GM19372 (cell line): ENCODE measurements around the gene SP140.

Experiments used
- ATAC-seq: cut with Tn5 transposase; IDR thresholded peaks from one replicate; pipeline ENCODE4 v1.9.1; 2021; ENCODE audit warnings: mild to moderate bottlenecking, low read depth, moderate library complexity; ENCODE audit not compliant: unreplicated experiment

SP140 gene

DNA sequence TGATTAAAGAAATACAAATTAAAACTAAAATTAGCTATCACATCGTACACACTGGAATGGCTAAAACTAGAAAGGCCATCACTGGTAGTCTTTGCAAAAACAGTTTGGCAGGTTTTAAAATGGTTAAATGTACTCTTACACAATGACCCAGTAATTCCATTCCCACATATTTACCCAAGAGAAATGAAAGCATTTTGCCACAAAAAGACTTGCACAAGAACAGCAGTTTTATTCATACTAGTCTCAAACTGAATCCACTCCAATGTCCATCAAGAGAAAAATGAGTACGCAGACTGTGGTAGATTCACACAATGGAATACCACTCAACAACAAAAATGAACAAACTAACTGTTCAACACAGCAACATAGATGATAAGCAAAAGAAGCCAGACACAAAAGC, 130.5 kb downstream of the SP140 start:
- ATAC-seq = no peak

DNA sequence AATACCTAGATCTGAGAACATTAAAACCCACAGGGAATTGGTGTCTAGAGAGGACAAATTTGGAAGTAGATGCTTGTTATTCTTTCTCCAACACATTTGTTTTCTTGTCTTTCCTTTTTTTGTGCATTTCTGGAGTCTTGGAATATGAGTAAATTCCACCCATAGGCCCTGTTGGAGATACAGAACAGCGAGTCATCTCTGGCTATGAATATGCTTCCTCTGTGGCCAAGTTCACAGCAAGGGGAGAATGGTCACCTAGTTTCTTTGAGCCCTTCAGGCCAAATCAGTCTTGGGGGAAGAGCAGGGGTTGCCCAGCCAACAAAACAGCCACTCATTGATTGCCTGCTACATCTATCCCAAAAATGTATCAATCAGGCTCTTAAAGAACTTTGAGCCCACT, 132.8 kb downstream of the SP140 start:
- no peak for ATAC-seq

DNA sequence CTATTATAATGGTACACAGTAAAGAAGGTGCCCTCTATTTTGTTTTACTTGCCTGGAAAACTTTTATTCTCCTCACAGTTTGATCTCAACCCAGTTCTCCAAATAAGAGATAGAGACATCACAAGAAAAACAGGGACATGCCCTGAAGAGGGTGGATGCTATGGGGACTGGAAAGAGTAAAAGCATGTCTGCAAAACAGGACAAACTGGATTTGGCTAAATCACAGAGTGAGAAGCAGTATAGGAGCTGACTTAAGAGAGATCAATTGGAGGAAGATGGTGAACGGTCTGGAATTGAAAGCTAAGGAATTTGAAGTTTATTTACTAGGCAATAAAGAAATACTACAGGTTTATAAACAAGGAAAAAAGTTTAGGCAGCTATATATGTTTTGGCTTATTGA, 134.5 kb downstream of the SP140 start:
- no peak for ATAC-seq

DNA sequence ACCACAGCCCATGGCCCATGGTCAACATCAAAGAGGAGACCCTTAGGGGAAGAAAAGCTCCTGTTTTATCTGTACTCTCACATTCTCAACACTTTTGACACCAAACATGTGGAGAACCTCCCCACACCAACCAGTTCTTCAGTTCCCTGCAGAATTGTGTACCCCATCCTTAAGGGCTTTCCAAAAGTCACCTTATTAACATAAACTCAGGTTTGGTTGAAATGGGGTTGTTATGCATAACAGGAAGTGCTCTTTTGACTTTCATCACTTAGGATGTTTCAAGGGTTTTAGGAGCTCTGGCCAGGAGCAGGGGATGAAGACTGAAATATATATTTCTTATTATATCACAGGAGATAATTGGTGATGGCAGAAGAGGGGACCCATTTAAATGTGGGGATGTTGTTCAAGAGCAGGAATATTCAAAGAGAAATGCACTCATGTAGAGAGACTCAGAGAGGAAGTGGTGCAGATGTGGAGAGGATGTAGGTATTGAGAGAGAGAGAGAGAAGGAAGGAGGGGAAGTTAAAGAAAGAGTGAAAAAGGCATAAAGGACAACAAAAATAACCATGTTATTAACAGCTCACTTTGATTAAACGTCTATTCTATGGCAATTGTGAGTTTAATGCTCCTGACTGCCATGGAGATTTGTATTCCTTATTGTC, 136.6 kb downstream of the SP140 start:
- no peak for ATAC-seq
